Mesodermal cell (in vitro differentiated cells): ENCODE measurements around the gene PPP2R2C.

ENCODE experiments used
- H3K27ac ChIP-seq: 2 replicates; pipeline ENCODE4 v1.7.0; 2013; ENCODE audit warnings: mild to moderate bottlenecking, low read depth, low read length, moderate library complexity; ENCODE audit not compliant: severe bottlenecking
- H3K36me3 ChIP-seq: 2 replicates; pipeline ENCODE4 v1.7.1; 2013; ENCODE audit warnings: mild to moderate bottlenecking, low read length, moderate library complexity; ENCODE audit not compliant: control insufficient read depth, insufficient read depth
- H3K4me1 ChIP-seq: one replicate; pipeline ENCODE4 v1.7.1; 2013; ENCODE audit warnings: mild to moderate bottlenecking, low read length; ENCODE audit not compliant: insufficient read depth, control insufficient read depth, poor library complexity, severe bottlenecking
- H3K4me3 ChIP-seq: 2 replicates; pipeline ENCODE4 v1.7.0; 2013; ENCODE audit warnings: low read length, control low read depth, mild to moderate bottlenecking; ENCODE audit not compliant: insufficient read depth, poor library complexity, severe bottlenecking; ENCODE audit errors: extremely low read depth
- H3K9me3 ChIP-seq: 2 replicates; pipeline ENCODE4 v1.7.1; 2013; ENCODE audit warnings: mild to moderate bottlenecking, low read length, moderate library complexity; ENCODE audit not compliant: control insufficient read depth
- WGBS, 2 experiments: methylation state at CpG; one replicate each; pipeline ENCODE4 v1.1.5; 2013; ENCODE audit warnings: missing lambda C conversion rate in 2 of 2; ENCODE audit not compliant: insufficient coverage in 2 of 2; 5-methylcytosine and 5-hydroxymethylcytosine counted together

The PPP2R2C gene

DNA sequence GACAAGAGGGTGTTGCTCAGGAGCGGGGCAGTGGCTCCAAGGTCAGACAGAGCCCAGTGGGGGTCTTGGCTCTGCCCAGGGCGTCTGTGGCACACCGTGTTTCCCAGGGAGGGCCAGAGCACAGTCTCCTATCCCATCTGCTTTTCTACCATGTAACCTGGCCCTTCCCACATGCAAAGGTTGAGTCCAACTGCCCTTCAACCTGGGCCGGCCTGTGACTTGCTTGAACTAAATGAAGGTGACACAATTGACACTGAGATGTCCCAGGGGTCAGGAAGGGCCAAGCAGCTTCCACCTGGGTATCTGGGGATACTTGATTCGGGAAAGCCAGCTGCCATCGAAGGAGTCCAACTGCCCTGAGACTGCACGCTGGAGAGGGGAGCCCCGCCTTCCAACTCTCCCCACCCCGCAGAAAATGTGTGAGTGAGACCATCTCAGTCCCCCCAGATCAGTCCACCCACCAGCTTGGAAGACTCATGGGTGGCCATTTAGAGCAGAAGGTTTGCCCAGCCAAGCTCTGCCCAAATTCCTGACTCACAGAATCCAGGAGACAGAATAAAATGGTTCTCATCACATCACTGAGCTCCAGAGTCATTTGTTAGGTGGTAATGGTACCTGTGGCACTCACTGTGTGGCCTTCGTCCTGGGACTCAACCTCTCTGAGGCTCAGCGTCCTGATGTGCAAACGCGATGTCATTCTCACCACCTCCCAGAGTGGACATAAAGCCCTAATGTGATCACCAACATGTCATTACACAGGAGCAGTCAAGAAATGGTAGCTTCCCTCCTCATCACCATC, 18.1 kb downstream of the PPP2R2C start:
- Histone ChIP-seq H3K27ac (no peak overlapping the region), H3K36me3 (no peaks in the 10 kb centered on the region), H3K9me3 (no peaks in the 10 kb centered on the region), H3K4me3 (no peak overlapping the region), H3K4me1 (no peaks in the 10 kb centered on the region)
- WGBS, 2 experiments, result 81 to 82% methylated on average over 11 to 12 of the region's 13 CpGs

DNA sequence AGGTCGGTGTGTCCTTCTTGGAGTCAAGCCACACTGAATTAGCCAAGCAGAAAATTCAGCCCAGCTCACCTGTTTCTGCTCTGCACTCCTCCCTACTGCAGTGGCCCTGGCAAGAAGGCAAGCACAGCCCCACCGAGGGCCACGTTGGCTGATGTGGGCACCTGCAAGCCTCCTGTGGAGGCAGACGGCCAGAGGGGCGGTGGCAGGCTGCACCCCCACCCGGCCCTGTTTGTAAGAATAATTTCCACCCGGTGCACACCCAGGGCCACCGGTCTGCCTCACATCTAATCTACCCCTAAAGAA, 18.8 kb downstream of the PPP2R2C start:
- Histone ChIP-seq H3K4me3 (no peak overlapping the region), H3K27ac (no peak overlapping the region), H3K9me3 (no peaks in the 10 kb centered on the region), H3K36me3 (no peaks in the 10 kb centered on the region), H3K4me1 (no peaks in the 10 kb centered on the region)
- 84 to 91% methylated on average over 5 to 7 of the region's 8 CpGs for WGBS, 2 experiments

DNA sequence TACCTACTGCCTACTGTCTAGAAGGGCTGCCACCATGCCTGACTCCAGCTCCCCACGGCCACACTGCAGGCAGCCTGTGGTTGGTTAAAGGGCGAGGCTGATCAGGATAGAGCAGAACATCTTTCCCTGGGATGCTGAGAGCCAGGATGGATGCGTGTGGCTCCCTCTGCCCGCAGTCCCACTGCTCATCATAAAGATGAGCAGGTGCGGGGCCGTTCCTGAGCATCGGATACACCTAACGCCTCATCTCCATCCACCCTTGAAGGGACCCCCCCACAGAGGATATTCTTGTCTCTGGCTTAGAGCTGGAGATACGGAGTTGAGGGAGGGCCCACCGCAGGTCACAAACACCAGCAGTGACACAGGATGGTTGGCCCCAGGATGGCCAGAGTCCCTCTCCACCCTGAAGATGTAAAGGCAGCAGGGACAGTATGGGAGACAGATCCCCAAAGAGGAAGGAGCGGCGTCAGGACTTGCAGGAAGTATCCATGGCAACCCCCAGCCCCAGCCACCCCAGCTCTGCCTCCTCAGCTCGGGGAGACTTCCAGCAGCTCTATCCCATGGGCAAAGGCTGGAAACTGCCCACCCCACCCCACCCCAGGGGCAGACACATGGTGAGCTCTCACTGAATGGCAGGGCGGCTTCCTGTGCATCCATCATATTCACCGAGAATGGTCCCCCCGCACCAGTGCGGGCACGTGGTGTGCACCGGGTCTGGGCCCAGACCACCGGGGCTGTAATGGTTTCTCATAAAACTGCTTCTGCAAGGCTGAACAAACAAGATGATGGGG, 19.3 kb downstream of the PPP2R2C start:
- WGBS, 2 experiments, result 91% methylated on average over 16 to 17 of the region's 20 CpGs
- Histone ChIP-seq H3K9me3 (no peaks in the 10 kb centered on the region), H3K4me3 (no peak overlapping the region), H3K36me3 (no peaks in the 10 kb centered on the region), H3K4me1 (no peaks in the 10 kb centered on the region), H3K27ac (no peak overlapping the region)

DNA sequence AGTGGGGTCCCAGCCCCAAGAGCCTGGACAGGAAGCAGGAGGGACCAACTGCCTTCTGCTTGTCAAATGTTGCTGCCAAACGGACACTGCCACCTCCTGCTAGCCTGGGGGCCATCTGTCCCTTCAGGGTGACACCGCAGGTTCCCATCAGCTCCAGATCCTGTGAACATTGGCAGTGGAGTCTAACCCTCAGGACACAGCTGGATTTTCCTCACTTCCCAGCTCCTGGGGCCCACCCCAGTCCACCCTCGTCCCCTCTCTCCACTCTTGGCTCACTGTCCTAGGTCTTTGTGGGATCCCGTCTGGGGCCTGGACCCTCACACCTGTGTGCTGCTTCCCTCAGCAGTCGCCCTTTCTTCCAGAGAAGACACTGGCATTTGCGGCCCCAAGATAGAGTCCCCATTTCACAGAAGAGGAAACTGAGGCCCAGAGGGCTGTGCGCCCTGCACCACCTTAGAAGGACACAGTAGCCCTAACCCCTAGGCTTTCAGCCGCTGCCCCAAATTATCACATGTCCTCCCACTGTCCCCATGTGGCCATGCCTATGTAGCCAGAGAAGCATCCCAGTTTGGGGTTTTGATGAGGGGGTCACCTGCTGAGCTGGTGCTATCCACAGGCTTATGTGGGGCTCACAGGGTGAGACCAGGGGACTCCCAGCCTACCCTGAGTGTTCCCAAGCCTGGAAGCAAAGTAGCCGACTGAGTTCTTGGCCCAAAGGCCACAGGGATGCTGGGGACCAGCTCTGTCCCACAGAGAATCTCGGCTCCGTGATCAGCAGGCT, 20.1 kb downstream of the PPP2R2C start:
- Histone ChIP-seq H3K4me1 (no peaks in the 10 kb centered on the region), H3K27ac (no peak overlapping the region), H3K4me3 (no peak overlapping the region), H3K36me3 (no peaks in the 10 kb centered on the region), H3K9me3 (no peaks in the 10 kb centered on the region)
- 80 to 81% methylated on average over 8 to 11 of the region's 11 CpGs for WGBS, 2 experiments

DNA sequence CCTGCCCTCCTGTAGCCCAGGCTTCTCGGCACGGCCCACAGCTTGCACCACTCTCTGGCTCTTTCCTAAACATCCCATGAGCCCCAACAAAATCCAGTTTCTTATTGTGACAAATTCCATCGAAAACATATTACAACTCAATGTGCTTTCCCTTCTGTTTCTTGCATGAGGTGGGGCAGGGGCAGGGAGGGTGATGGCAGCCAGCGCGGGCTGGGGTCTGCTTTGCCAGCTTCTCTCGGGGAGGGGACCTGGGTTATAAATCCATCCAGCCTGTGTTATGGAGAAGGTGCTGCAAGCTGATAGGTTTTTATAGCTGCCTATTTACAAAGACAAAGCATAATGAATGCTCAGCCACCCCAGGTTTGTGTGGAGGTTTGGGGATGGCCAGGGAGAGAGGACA, 21.1 kb downstream of the PPP2R2C start:
- no peak overlapping the region for H3K4me3 ChIP-seq
- no peaks in the 10 kb centered on the region for H3K36me3 ChIP-seq
- no peaks in the 10 kb centered on the region for H3K4me1 ChIP-seq
- 85% methylated on average over 6 of the region's 6 CpGs; no CpG with 5 or more reads in 1 of the 2 experiments for WGBS, 2 experiments
- no peak overlapping the region for H3K27ac ChIP-seq
- H3K9me3 ChIP-seq, result no peaks in the 10 kb centered on the region

DNA sequence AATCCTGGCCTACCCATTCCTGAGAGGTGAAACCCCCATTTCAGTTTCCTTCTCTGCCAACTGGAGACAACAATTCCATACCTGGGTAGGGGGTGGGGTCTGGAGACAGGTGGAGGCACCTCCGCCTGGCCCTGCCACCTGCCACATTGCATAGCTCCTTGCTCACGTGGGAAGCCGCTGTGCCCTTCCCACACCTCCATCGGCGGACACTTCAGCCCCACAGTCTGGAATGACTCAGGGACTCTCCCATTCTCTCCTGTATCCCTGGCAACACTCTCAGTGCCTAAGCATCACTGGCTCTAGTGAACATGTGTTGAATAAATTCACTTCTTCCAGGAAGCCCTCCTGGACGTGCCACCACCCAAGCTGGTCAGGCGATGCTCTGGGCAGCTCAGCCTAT, 21.7 kb downstream of the PPP2R2C start:
- H3K27ac ChIP-seq, result no peak overlapping the region
- H3K4me3 ChIP-seq, result no peak overlapping the region
- no peaks in the 10 kb centered on the region for H3K9me3 ChIP-seq
- no peaks in the 10 kb centered on the region for H3K36me3 ChIP-seq
- no peaks in the 10 kb centered on the region for H3K4me1 ChIP-seq
- WGBS, 2 experiments, result 89 to 91% methylated on average over 7 of the region's 7 CpGs

DNA sequence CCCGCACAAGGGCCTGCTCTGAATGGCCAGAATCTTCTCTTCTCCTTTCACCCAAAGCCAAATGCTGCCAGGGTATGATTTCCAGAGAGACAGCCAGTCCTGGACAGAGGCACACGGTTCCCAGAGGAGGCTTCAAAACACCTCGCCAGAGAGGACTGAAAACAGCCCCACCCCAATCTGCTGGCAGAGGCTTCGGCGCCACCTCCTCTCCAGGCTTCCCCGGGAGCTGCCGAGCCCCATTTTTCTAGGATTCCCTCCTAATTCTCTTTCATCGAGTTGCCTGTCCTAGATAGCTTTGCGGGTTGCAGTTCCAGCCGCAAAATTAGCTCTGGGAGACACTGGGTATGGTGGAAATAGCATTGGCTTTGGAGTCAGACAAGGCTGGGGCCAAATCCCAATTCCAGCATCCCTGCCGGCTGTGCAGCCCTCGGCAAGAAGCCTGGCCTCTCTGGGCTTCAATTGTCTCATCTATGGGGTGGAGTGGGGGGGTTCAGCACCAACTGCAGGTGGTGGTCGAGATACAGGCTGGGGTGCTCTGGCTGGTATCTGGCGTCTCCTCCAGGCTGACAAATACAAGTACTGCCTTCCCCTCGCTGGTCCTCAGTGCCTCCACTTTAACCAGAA, 22.6 kb downstream of the PPP2R2C start:
- no peaks in the 10 kb centered on the region for H3K4me1 ChIP-seq
- no peaks in the 10 kb centered on the region for H3K36me3 ChIP-seq
- H3K27ac ChIP-seq, result no peak overlapping the region
- no peak overlapping the region for H3K4me3 ChIP-seq
- no peaks in the 10 kb centered on the region for H3K9me3 ChIP-seq
- 78 to 82% methylated on average over 9 to 10 of the region's 15 CpGs for WGBS, 2 experiments

DNA sequence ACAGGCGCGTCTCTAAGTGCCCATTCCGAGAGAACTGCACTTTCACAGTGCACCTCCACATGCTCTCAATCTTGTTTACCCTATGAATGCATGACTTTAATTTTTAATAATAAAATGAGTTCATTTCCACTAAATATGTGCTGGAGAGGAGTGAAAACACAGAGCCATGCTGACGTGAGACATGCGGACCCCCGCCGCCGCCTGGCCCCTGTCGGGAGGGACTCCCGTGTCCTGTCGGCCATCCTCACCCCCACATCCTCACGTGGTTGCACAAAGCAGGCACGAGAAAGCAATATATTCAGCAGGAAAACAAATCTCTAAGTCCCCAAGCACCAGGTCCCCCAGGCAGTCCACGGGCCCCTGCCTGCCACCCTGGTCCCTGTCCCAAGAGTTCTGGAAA, 23.1 kb downstream of the PPP2R2C start:
- Histone ChIP-seq H3K36me3 (no peaks in the 10 kb centered on the region), H3K4me1 (no peaks in the 10 kb centered on the region), H3K4me3 (no peak overlapping the region), H3K9me3 (no peaks in the 10 kb centered on the region), H3K27ac (no peak overlapping the region)
- 92 to 96% methylated on average over 8 to 10 of the region's 14 CpGs for WGBS, 2 experiments

DNA sequence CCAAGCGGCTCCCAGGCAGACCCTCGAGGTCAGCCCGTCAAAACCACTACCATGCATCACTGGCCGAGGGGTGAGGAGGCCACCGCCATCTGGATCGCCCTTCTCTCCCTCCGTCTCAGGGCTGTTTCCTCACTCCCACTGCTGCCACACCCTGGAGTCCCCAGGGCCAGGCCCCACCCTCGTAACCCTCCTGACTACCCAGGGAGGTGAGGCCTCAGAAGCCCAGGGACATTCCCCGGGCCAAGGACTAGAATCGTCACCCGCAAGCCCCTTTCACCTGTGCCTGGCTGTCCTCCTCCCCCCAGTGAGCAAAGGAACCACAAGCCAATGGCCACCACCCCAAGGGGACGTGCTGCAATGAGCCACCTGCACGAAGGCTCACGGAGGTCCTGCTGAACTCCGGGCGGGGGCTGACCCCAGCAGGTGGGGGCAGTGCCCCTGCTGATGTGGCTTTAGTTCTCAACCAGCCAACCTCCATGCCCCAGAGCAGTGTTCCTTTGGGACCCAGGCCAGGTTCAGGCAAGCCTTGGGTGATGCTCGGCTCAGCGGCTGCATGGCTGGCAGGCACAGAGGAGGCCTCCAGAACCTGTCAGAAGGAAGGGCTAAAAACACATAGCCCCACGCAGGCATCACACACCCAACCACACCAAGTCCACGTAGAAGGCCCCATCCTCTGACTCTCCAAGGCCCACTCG, 23.8 kb downstream of the PPP2R2C start:
- Histone ChIP-seq H3K27ac (no peak overlapping the region), H3K36me3 (no peaks in the 10 kb centered on the region), H3K9me3 (no peaks in the 10 kb centered on the region), H3K4me1 (no peaks in the 10 kb centered on the region), H3K4me3 (no peak overlapping the region)
- WGBS, 2 experiments, result 88 to 89% methylated on average over 17 to 19 of the region's 21 CpGs

DNA sequence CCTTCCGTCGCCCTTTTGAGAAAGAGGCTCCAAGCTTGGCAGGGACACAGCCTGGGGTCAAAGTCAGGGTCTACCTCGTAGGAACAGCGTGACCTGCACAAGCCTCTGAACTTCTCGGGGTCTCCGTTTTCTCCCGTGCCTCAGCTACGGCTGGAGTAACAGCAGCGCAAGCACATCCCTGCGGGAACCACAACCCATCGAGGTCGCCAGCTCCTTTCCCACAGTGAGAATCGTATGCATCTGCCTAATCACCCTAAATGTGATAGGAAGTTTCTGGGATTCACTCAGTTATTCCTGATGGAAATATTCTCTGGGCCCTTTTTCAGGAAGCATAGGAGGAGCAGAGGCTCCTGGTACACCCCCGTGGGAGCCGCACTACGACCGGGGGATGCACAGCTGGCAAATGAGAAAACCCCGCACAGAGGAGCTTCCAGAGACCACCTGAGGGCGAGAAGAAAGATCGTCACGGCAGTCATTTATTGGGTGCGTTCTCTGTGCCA, 24.7 kb downstream of the PPP2R2C start:
- Histone ChIP-seq H3K9me3 (no peaks in the 10 kb centered on the region), H3K4me3 (no peak overlapping the region), H3K36me3 (no peaks in the 10 kb centered on the region), H3K4me1 (no peaks in the 10 kb centered on the region), H3K27ac (no peak overlapping the region)
- 86% methylated on average over 20 to 22 of the region's 22 CpGs for whole genome bisulfite sequencing, 2 experiments
